GM12878 (cell line): ENCODE measurements around the gene TLE3. TPM values are rescaled to one million over a fixed set of nuclear protein-coding genes. Genes with fewer than 3 reads are reported as not detected.

Experiments
- ATAC-seq: fragments of 200-7000 bp; cut with Tn5 transposase; 3 replicates; pipeline ENCODE4 v1.9.1; 2020; ENCODE audit warnings: mild to moderate bottlenecking, moderate library complexity
- BruUV-seq: library from RNA; stranded (reverse); fragments of 400-500 nt; replicated peaks from 2 replicates; lab custom pipeline; 2021; lab: Mats Ljungman, UMichigan
- CTCF ChIA-PET: fragments of 300-600 bp; sonication (Branson Sonifier 250); formaldehyde crosslinking; extraction: SDS; loops from one replicate; lab custom pipeline; 2021; ENCODE audit warnings: inconsistent platforms; lab: Yijun Ruan, JAX
- POLR2A ChIA-PET: fragments of 350-600 bp; formaldehyde crosslinking; extraction: SDS; loops from one replicate; lab custom pipeline; 2021; ENCODE audit warnings: inconsistent platforms; lab: Charles Lee
- RAD21 ChIA-PET: fragments of 300-600 bp; sonication (Branson Sonifier 250); formaldehyde crosslinking; loops from one replicate; lab custom pipeline; 2023; ENCODE audit warnings: antibody characterized with exemption; ENCODE audit not compliant: unreplicated experiment; lab: Charles Lee
- SMC1A ChIA-PET: fragments of 300-600 bp; sonication (Branson Sonifier 250); formaldehyde crosslinking; loops from one replicate; lab custom pipeline; 2023; ENCODE audit not compliant: unreplicated experiment, uncharacterized antibody; lab: Charles Lee
- DNase-seq: peaks from one replicate; pipeline ENCODE4 v3.0.0-alpha.2; 2011; ENCODE audit warnings: low read depth, low spot score
- FAIRE-seq: peaks from 3 replicates; lab custom pipeline; 2011; peaks lifted over from hg19 to GRCh38; lab: Jason Lieb, UNC
- H2AFZ ChIP-seq: 2 replicates; pipeline ENCODE4 v1.6.0; 2011; ENCODE audit warnings: low read depth, low read length, control low read depth; ENCODE audit not compliant: control insufficient read depth
- H3K27ac ChIP-seq: 2 replicates; pipeline ENCODE4 v1.5.1; 2011; ENCODE audit warnings: control low read depth; ENCODE audit not compliant: control insufficient read depth, insufficient read depth
- H3K27me3 ChIP-seq, 2 experiments: replicated peaks in 1 of 2; 2 replicates each; pipeline versions ENCODE4 v1.6.0 to v1.6.1; 2011; ENCODE audit warnings: low read length in 1 of 2; ENCODE audit not compliant: control insufficient read depth in 2 of 2, insufficient read depth in 2 of 2
- H3K36me3 ChIP-seq, 2 experiments: 2 replicates each; pipeline ENCODE4 v1.5.1; 2011; ENCODE audit warnings: low read length in 1 of 2; ENCODE audit not compliant: control insufficient read depth in 2 of 2, insufficient read depth in 2 of 2
- H3K4me1 ChIP-seq: 2 replicates; pipeline ENCODE4 v1.6.1; 2011; ENCODE audit warnings: mild to moderate bottlenecking, low read length, moderate library complexity, mixed read lengths; ENCODE audit not compliant: control insufficient read depth, insufficient read depth
- H3K4me2 ChIP-seq: 2 replicates; pipeline ENCODE4 v1.6.0; 2011; ENCODE audit warnings: control low read depth; ENCODE audit not compliant: control insufficient read depth, insufficient read depth
- H3K4me3 ChIP-seq: fragments of 200-600 bp; sonication (generic); 2 replicates; pipeline ENCODE4 v1.5.1; 2016
- H3K79me2 ChIP-seq: 2 replicates; pipeline ENCODE4 v1.6.0; 2011; ENCODE audit warnings: low read length; ENCODE audit not compliant: control insufficient read depth, insufficient read depth
- H3K9ac ChIP-seq: 2 replicates; pipeline ENCODE4 v1.8.0; 2011; ENCODE audit warnings: low read length, control low read depth, mixed read lengths; ENCODE audit not compliant: control insufficient read depth, insufficient read depth
- H3K9me3 ChIP-seq: replicated peaks from 3 replicates; pipeline ENCODE4 v1.5.1; 2011; ENCODE audit warnings: mild to moderate bottlenecking, low read length; ENCODE audit not compliant: control insufficient read depth, insufficient read depth
- H4K20me1 ChIP-seq: 2 replicates; pipeline ENCODE4 v1.6.0; 2011; ENCODE audit not compliant: control insufficient read depth, insufficient read depth
- KLF5 ChIP-seq: fragments of 450-650 bp; IDR thresholded peaks from 2 replicates; pipeline ENCODE4 v1.6.1; 2014; ENCODE audit warnings: mild to moderate bottlenecking; ENCODE audit not compliant: partially characterized antibody
- MTA3 ChIP-seq: IDR thresholded peaks from 2 replicates; pipeline ENCODE4 v1.6.1; 2012; ENCODE audit warnings: low read length, inconsistent platforms, borderline replicate concordance
- NFYA ChIP-seq: IDR thresholded peaks from 2 replicates; pipeline ENCODE4 v1.6.1; 2011; ENCODE audit warnings: low read depth, mild to moderate bottlenecking, low read length, improper control_type of control experiment, borderline replicate concordance
- NFYB ChIP-seq: IDR thresholded peaks from 2 replicates; pipeline ENCODE4 v1.6.1; 2011; ENCODE audit warnings: low read depth, mild to moderate bottlenecking, low read length, improper control_type of control experiment, moderate library complexity; ENCODE audit not compliant: insufficient read depth
- RAD21 ChIP-seq: IDR thresholded peaks from 2 replicates; pipeline ENCODE4 v1.6.1; 2011; ENCODE audit warnings: mild to moderate bottlenecking, low read depth, low read length, moderate library complexity; ENCODE audit not compliant: insufficient read depth
- SMARCA5 ChIP-seq: fragments of 450-650 bp; IDR thresholded peaks from 2 replicates; pipeline ENCODE4 v1.6.1; 2017; ENCODE audit warnings: mild to moderate bottlenecking
- SUZ12 ChIP-seq: fragments of 200-600 bp; sonication (generic); IDR thresholded peaks from one replicate; pipeline ENCODE4 v1.6.1; 2018; ENCODE audit warnings: antibody characterized with exemption, mild to moderate bottlenecking; ENCODE audit not compliant: unreplicated experiment
- ZNF622 ChIP-seq: fragments of 450-650 bp; IDR thresholded peaks from 2 replicates; pipeline ENCODE4 v1.6.1; 2017; ENCODE audit warnings: mild to moderate bottlenecking, inconsistent platforms
- whole genome bisulfite sequencing: methylation state at CpG from one replicate; pipeline ENCODE4 v1.1.6; 2016; ENCODE audit warnings: low lambda C conversion rate; ENCODE audit not compliant: insufficient replicate concordance, insufficient coverage; ENCODE audit errors: missing lambda C conversion rate; 5-methylcytosine and 5-hydroxymethylcytosine counted together
- in situ Hi-C: fragments of 300-500 bp; cut with MboI; formaldehyde crosslinking; loops from 9 replicates; pipeline ENCODE4 v1.14.3; 2018; ENCODE audit warnings: mixed read lengths
- intact Hi-C: fragments of 100-400 bp; cut with micrococcal nuclease; formaldehyde crosslinking; loops from one replicate; pipeline ENCODE4 v1.14.2; 2022; ENCODE audit not compliant: unreplicated experiment
- polyA plus RNA-seq, 11 experiments: library from polyadenylated mRNA; depleted of rRNA in 4 of 11; unstranded in 6 of 11; stranded (reverse) in 5 of 11; fragments of >200 nt; fragmentation: Nextera tagmentation in 4 of 11; fragmentation: Illumina TruSeq in 1 of 11; extraction: Ambion mirVana in 4 of 11; extraction: Trizol in 1 of 11; gene quantifications; 1 replicate in 1 of 11; 2 replicates in 10 of 11; pipeline versions ENCODE4 v1.2.1 to v1.2.3, GENCODE V29; 2011 to 2016; ENCODE audit warnings: inconsistent platforms in 2 of 11, missing spikeins in 2 of 11, low read depth in 1 of 11
- total RNA-seq, 4 experiments: library from RNA; depleted of rRNA in 3 of 4; stranded (reverse); fragments of >200 nt in 3 of 4; fragmentation: Illumina TruSeq in 1 of 4; extraction: Trizol in 1 of 4; gene quantifications; 2 replicates each; pipeline versions ENCODE4 v1.2.1 to v1.2.3, GENCODE V29; 2013 to 2021
- TF ChIP-seq, protein P1 (sequence below): fragments of 450-650 bp; formaldehyde crosslinking; IDR thresholded peaks from 2 replicates; pipeline ENCODE4 v1.4.0; 2022; ENCODE audit warnings: mild to moderate bottlenecking, moderate library complexity
- TF ChIP-seq, protein P2 (sequence below): fragments of 450-650 bp; IDR thresholded peaks from 2 replicates; pipeline ENCODE4 v1.6.1; 2016; ENCODE audit warnings: mild to moderate bottlenecking
- TF ChIP-seq, protein P3 (sequence below): IDR thresholded peaks from 2 replicates; pipeline ENCODE4 v1.6.1; 2012; ENCODE audit warnings: mild to moderate bottlenecking, low read depth, low read length
- TF ChIP-seq, protein P4 (sequence below): fragments of 150-350 bp; IDR thresholded peaks from 2 replicates; pipeline ENCODE4 v1.6.1; 2016; ENCODE audit warnings: low read depth, low read length

TLE3 gene
- total and polyA plus RNA-seq, 10 of the 15 experiments (the other 5 are each of a cell fraction or from before 2014, with no cell fraction given), result 1.2 to 65.5 (median 9.7) TPM

DNA sequence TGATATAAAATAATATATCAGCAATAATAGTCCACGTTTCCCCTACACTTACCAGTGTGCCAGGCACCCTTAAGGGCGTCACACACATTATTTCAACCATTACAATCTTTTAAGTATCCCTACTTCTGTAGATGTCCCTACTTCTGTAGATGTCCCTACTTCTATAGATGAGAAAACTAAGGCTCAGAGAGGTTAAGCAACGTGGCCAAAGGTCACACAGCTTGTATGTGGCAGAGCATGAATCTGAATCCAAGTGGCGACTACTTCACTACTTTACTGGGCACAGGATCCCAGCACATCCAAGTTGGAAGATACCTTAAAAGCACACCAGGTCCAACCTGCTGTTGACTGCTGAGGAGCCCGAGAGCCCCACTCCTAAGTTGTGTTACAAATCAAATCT is 77.5 kb downstream of the TLE3 start:
- intact Hi-C loops, result no loop called here
- WGBS, result 93% methylated on average over 5 of the region's 5 CpGs
- CTCF ChIA-PET, result interaction anchor here (0.6 to 1.0 kb wide), 2 partner anchors 423 to 444 kb away, joined by 3 read pairs; no protein-coding TSS in a partner anchor
- DNase-seq (no peak), ATAC-seq (no peak)
- in situ Hi-C loops, result no loop called here
- SMC1A ChIA-PET, result interaction anchor here (2.2 to 4.6 kb wide), 2 partner anchors 16 to 20 kb away, joined by 11 to 17 read pairs; no protein-coding TSS in a partner anchor
- H2AFZ ChIP-seq, result no peak overlapping the region
- H3K79me2 ChIP-seq, result no peaks in the 10 kb centered on the region
- no peak overlapping the region for H3K27ac ChIP-seq
- no peak overlapping the region for H3K9ac ChIP-seq
- H3K27me3 ChIP-seq, result no peaks in the 10 kb centered on the region
- peaks cover 65% of the 10 kb centered on the region for H3K4me1 ChIP-seq
- no peaks in the 10 kb centered on the region for H3K36me3 ChIP-seq
- TF ChIP-seq, protein P1, sequence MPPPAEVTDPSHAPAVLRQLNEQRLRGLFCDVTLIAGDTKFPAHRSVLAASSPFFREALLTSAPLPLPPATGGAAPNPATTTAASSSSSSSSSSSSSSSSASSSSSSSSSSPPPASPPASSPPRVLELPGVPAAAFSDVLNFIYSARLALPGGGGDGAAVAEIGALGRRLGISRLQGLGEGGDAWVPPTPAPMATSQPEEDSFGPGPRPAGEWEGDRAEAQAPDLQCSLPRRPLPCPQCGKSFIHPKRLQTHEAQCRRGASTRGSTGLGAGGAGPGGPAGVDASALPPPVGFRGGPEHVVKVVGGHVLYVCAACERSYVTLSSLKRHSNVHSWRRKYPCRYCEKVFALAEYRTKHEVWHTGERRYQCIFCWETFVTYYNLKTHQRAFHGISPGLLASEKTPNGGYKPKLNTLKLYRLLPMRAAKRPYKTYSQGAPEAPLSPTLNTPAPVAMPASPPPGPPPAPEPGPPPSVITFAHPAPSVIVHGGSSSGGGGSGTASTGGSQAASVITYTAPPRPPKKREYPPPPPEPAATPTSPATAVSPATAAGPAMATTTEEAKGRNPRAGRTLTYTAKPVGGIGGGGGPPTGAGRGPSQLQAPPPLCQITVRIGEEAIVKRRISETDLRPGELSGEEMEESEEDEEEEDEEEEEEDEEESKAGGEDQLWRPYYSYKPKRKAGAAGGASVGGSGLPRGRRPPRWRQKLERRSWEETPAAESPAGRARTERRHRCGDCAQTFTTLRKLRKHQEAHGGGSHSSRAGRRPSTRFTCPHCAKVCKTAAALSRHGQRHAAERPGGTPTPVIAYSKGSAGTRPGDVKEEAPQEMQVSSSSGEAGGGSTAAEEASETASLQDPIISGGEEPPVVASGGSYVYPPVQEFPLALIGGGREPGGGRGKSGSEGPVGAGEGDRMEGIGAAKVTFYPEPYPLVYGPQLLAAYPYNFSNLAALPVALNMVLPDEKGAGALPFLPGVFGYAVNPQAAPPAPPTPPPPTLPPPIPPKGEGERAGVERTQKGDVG, result no peak
- TF ChIP-seq RAD21, result no peak
- TF ChIP-seq, protein P2, sequence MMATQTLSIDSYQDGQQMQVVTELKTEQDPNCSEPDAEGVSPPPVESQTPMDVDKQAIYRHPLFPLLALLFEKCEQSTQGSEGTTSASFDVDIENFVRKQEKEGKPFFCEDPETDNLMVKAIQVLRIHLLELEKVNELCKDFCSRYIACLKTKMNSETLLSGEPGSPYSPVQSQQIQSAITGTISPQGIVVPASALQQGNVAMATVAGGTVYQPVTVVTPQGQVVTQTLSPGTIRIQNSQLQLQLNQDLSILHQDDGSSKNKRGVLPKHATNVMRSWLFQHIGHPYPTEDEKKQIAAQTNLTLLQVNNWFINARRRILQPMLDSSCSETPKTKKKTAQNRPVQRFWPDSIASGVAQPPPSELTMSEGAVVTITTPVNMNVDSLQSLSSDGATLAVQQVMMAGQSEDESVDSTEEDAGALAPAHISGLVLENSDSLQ, result no peak
- TF ChIP-seq NFYA, result no peak
- TF ChIP-seq, protein P3, sequence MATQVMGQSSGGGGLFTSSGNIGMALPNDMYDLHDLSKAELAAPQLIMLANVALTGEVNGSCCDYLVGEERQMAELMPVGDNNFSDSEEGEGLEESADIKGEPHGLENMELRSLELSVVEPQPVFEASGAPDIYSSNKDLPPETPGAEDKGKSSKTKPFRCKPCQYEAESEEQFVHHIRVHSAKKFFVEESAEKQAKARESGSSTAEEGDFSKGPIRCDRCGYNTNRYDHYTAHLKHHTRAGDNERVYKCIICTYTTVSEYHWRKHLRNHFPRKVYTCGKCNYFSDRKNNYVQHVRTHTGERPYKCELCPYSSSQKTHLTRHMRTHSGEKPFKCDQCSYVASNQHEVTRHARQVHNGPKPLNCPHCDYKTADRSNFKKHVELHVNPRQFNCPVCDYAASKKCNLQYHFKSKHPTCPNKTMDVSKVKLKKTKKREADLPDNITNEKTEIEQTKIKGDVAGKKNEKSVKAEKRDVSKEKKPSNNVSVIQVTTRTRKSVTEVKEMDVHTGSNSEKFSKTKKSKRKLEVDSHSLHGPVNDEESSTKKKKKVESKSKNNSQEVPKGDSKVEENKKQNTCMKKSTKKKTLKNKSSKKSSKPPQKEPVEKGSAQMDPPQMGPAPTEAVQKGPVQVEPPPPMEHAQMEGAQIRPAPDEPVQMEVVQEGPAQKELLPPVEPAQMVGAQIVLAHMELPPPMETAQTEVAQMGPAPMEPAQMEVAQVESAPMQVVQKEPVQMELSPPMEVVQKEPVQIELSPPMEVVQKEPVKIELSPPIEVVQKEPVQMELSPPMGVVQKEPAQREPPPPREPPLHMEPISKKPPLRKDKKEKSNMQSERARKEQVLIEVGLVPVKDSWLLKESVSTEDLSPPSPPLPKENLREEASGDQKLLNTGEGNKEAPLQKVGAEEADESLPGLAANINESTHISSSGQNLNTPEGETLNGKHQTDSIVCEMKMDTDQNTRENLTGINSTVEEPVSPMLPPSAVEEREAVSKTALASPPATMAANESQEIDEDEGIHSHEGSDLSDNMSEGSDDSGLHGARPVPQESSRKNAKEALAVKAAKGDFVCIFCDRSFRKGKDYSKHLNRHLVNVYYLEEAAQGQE, result no peak
- TF ChIP-seq, protein P4, sequence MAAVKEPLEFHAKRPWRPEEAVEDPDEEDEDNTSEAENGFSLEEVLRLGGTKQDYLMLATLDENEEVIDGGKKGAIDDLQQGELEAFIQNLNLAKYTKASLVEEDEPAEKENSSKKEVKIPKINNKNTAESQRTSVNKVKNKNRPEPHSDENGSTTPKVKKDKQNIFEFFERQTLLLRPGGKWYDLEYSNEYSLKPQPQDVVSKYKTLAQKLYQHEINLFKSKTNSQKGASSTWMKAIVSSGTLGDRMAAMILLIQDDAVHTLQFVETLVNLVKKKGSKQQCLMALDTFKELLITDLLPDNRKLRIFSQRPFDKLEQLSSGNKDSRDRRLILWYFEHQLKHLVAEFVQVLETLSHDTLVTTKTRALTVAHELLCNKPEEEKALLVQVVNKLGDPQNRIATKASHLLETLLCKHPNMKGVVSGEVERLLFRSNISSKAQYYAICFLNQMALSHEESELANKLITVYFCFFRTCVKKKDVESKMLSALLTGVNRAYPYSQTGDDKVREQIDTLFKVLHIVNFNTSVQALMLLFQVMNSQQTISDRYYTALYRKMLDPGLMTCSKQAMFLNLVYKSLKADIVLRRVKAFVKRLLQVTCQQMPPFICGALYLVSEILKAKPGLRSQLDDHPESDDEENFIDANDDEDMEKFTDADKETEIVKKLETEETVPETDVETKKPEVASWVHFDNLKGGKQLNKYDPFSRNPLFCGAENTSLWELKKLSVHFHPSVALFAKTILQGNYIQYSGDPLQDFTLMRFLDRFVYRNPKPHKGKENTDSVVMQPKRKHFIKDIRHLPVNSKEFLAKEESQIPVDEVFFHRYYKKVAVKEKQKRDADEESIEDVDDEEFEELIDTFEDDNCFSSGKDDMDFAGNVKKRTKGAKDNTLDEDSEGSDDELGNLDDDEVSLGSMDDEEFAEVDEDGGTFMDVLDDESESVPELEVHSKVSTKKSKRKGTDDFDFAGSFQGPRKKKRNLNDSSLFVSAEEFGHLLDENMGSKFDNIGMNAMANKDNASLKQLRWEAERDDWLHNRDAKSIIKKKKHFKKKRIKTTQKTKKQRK, result no peak
- no peak for TF ChIP-seq NFYB
- TF ChIP-seq SUZ12, result no peak
- TF ChIP-seq KLF5, result no peak
- no peak for TF ChIP-seq MTA3
- no peak for TF ChIP-seq SMARCA5
- TF ChIP-seq ZNF622, result no peak
- TF ChIP-seq, all 136 proteins: peak for 0
- ChIA-PET POLR2A (no interaction called here), RAD21 (interaction anchor here (4.2 kb wide), 1 partner anchor 16 kb away, joined by 29 read pairs; no protein-coding TSS in a partner anchor)
- Histone ChIP-seq H3K4me2 (no peak overlapping the region), H4K20me1 (no peaks in the 10 kb centered on the region), H3K9me3 (no peaks in the 10 kb centered on the region; the same call in 2 of the 3 replicates), H3K4me3 (no peak overlapping the region)
- FAIRE-seq, result no peak
- no TSS peak for BruUV-seq
